Ishikawa (cell line): ENCODE measurements around the gene ECM2.

Source experiments
- CEBPB ChIP-seq: IDR thresholded peaks from 2 replicates; pipeline ENCODE4 v1.6.1; 2012
- CREB1 ChIP-seq: IDR thresholded peaks from 2 replicates; pipeline ENCODE4 v1.6.1; 2012; ENCODE audit warnings: low read depth
- EGR1 ChIP-seq: IDR thresholded peaks from 2 replicates; pipeline ENCODE4 v1.6.1; 2012
- EP300 ChIP-seq: IDR thresholded peaks from 2 replicates; pipeline ENCODE4 v1.6.1; 2012; ENCODE audit warnings: borderline replicate concordance
- FOXM1 ChIP-seq: IDR thresholded peaks from 2 replicates; pipeline ENCODE4 v1.6.1; 2012; ENCODE audit warnings: low read depth, borderline replicate concordance
- MAX ChIP-seq: IDR thresholded peaks from 2 replicates; pipeline ENCODE4 v1.6.1; 2012
- NFIC ChIP-seq: IDR thresholded peaks from 2 replicates; pipeline ENCODE4 v1.6.1; 2012
- RAD21 ChIP-seq: IDR thresholded peaks from 2 replicates; pipeline ENCODE4 v1.6.1; 2012; ENCODE audit warnings: low read depth
- REST ChIP-seq: IDR thresholded peaks from 2 replicates; pipeline ENCODE4 v1.6.1; 2012; ENCODE audit warnings: low read depth, mild to moderate bottlenecking
- TAF1 ChIP-seq: IDR thresholded peaks from 2 replicates; pipeline ENCODE4 v1.6.1; 2012; ENCODE audit warnings: low read depth, mild to moderate bottlenecking
- TCF12 ChIP-seq: IDR thresholded peaks from 2 replicates; pipeline ENCODE4 v1.6.1; 2012; ENCODE audit warnings: low read depth
- TEAD4 ChIP-seq: IDR thresholded peaks from 2 replicates; pipeline ENCODE4 v1.6.1; 2012
- USF1 ChIP-seq: IDR thresholded peaks from 2 replicates; pipeline ENCODE4 v1.6.1; 2012
- YY1 ChIP-seq: IDR thresholded peaks from 2 replicates; pipeline ENCODE4 v1.6.1; 2012; ENCODE audit warnings: low read depth
- ZBTB7A ChIP-seq: IDR thresholded peaks from 2 replicates; pipeline ENCODE4 v1.6.1; 2012; ENCODE audit warnings: low read depth

Gene ECM2

GRCh38 chr9:92474587-92474986 is 61.2 kb downstream of the ECM2 start:
- TF ChIP-seq TCF12, result no peak
- TF ChIP-seq NFIC, result no peak
- TF ChIP-seq REST, result no peak
- TF ChIP-seq TAF1, result no peak
- no peak for TF ChIP-seq MAX
- no peak for TF ChIP-seq RAD21
- TF ChIP-seq USF1, result no peak
- TF ChIP-seq EGR1, result no peak

- TF ChIP-seq TCF12, result no peak
- TF ChIP-seq CREB1, result no peak
- no peak for TF ChIP-seq USF1
- TF ChIP-seq EGR1, result no peak
- no peak for TF ChIP-seq RAD21
- TF ChIP-seq REST, result no peak
- no peak for TF ChIP-seq CEBPB
- no peak for TF ChIP-seq NFIC
- no peak for TF ChIP-seq YY1
- TF ChIP-seq TAF1, result no peak
- no peak for TF ChIP-seq TEAD4
- TF ChIP-seq FOXM1, result no peak
- no peak for TF ChIP-seq ZBTB7A
- no peak for TF ChIP-seq EP300
- TF ChIP-seq MAX, result no peak
Measured at GRCh38 chr9:92468206-92468605, 67.6 kb downstream of the ECM2 start.

- TF ChIP-seq TCF12 (no peak), CEBPB (no peak), USF1 (no peak), YY1 (no peak), RAD21 (no peak), TEAD4 (no peak), ZBTB7A (no peak), REST (no peak), MAX (no peak), NFIC (no peak), CREB1 (no peak), EP300 (no peak), EGR1 (no peak)
Measured at GRCh38 chr9:92467511-92467910, 68.3 kb downstream of the ECM2 start.

GRCh38 chr9:92467041-92467440 is 68.7 kb downstream of the ECM2 start:
- TF ChIP-seq EGR1 (no peak), REST (no peak), RAD21 (no peak), USF1 (no peak), YY1 (no peak), MAX (no peak), TEAD4 (no peak), FOXM1 (no peak), CREB1 (no peak), NFIC (no peak), CEBPB (no peak)
